Epidermal melanocyte (primary cell): Measurements from ENCODE around the gene GPR150.

Source experiments
- DNase-seq: peaks from one replicate; pipeline ENCODE4 v3.0.0; 2011; ENCODE audit warnings: low spot score; ENCODE audit not compliant: insufficient read length

Gene GPR150

DNA sequence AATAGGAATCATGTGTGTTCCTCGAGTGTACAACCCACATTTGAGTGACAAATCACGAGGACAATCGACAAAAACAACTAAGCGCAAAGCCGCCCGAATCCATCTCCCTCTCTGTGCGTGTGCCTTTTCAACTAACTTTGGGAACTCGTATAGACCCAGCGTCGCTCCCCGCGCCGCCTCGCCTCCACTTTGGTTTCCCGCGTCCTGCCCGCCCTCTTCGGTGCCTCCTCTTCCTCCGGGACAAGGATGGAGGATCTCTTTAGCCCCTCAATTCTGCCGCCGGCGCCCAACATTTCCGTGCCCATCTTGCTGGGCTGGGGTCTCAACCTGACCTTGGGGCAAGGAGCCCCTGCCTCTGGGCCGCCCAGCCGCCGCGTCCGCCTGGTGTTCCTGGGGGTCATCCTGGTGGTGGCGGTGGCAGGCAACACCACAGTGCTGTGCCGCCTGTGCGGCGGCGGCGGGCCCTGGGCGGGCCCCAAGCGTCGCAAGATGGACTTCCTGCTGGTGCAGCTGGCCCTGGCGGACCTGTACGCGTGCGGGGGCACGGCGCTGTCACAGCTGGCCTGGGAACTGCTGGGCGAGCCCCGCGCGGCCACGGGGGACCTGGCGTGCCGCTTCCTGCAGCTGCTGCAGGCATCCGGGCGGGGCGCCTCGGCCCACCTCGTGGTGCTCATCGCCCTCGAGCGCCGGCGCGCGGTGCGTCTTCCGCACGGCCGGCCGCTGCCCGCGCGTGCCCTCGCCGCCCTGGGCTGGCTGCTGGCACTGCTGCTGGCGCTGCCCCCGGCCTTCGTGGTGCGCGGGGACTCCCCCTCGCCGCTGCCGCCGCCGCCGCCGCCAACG is at the start of gene GPR150:
Gene GPR150 (plus strand): TSS at position 58 of the 840 bp plus-strand sequence. CDS start 189 bp downstream, at position 247.
- no peak for DNase-seq

DNA sequence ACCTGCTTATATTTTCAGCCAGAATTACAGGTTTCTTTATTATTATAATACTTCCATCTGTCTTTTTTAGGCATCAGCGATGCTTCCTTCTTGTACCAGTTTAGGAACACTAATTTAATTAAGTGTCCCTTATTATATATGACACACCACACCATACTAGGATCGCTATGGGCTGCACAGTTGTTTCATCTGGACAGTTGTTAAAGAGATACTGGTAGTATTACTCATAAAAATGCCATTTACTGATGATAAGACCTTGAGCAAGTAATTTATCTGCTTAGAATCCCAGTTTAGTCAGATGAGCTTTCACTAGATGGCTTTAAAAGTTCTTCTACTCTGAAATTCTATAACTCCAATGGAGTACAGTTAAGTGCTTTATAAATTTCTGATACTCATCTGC is 47.9 kb upstream of the GPR150 start:
- no peak for DNase-seq

DNA sequence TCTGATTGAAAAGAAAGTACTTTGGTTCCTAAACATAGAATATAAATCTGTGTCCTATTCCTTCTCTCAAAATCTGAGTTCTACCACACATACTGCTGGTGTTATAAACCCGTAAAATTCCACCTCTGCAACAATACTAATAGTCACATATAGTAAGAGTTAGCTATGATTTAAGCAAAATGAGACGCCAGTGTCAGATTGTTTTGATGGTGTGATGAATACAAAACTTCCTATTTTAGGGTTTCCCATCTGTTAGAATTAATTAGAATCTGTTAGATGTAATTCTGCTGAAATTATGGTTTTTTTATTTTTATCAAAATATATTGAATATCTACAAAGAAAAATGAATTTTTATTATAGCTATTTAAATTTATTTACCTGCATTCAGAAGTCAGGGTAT is 38.3 kb upstream of the GPR150 start:
- DNase-seq: no peak

DNA sequence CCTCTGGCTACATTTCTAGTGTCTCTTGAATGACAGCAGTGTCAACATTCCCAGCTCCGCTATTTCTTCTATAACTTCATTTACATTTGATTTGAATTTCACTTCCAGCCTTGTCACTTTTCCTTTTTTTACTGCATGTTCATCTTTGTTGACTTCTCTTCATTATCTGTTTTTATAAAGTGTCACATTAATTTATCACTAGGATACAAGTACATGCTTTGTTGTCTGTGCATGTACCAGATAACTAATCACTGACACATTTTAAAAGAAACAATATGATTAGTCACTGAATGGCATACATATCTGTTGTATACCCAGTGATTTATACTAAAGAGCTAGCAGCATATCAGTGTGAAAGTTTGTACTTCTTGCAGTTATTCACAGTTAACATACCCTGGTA is 35.9 kb upstream of the GPR150 start:
- no peak for DNase-seq

GRCh38 chr5:95590880-95591279 is 29.0 kb upstream of the GPR150 start:
- no peak for DNase-seq

GRCh38 chr5:95591490-95591901 is 28.4 kb upstream of the GPR150 start:
- DNase-seq: no peak

DNA sequence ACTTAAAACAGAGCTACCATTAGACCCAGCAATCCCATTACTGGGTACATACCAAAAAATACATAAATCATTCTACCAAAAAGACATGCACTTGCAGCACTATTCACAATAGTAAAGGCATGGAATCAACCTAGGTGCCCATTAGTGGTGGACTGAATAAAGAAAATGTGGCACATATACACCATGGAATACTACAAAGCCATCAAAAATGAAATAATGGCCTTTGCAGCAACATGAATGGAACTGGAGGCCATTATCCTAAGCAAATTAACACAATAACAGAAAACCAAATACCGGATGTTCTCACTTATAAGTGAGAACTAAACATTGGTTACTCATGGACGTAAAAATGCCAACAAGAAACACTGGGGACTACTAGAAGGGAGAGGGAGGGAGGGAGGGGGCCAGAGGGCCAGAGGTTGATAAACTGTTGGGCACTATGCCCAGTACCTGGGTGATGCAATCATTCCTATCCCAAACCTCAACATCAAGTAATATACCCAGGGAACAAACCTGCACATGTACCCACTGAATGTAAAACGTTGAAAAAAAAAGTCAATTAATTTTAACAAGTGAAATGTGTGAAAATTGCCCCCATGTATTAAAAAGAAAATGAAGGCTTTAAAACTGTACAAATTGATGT is 24.5 kb upstream of the GPR150 start:
- no peak for DNase-seq

DNA sequence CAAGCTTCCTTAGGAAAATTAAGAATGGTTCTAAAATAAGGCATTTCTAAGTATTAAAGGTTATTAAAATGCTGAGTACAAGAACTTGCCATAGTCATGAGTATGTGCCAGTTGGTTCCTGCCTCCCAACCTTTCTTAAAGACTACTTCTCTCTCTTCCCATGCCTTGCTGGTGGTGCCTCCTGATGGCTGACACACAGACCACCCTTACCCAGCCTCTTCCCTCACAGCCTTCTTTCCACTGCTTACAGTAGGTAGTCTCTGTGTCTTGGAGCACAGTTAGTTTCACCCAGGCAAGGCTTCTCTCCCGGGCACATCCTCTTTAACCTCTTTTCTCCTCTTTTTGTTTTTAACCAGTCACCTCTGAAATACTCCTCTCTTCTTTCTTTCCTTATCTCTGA is 20.6 kb upstream of the GPR150 start:
- no peak for DNase-seq

DNA sequence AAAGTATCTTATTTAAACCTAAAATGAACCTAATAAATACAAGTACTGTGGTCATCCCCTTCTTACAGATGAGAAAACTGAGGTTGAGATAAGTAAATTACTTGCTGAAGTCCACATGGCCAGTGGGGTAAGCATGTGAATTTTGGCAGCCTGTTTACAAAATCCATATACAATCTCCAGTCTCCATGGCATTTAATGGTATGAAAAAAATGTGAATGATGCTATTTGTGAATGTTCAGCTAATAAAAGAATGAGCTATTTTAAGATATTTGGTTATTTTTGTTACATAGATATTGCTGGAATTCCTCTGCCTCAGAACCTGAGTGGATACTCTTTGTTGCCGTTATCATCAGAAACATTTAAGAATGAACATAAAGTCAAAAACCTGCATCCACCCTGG is 19.3 kb upstream of the GPR150 start:
- DNase-seq: no peak

GRCh38 chr5:95605786-95606185 is 14.1 kb upstream of the GPR150 start:
- no peak for DNase-seq

DNA sequence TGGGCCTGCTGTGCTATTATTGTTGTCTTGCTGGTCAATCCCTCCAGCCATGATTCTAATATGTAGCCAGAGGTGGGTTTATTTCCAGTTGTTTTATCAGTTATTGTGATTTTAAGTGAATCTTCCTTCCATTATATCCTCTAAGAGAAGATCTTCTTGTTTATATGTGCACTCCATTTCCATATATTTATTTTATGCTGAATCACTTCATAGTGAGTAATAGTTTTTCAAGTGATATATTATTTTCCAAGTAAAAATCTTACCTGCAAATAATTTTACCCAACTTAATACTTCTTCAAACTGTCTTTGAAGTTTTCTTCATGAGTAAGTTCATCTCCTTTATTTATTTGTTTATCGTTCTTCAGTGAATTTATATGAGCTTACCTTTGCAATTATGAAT is 13.5 kb upstream of the GPR150 start:
- no peak for DNase-seq

DNA sequence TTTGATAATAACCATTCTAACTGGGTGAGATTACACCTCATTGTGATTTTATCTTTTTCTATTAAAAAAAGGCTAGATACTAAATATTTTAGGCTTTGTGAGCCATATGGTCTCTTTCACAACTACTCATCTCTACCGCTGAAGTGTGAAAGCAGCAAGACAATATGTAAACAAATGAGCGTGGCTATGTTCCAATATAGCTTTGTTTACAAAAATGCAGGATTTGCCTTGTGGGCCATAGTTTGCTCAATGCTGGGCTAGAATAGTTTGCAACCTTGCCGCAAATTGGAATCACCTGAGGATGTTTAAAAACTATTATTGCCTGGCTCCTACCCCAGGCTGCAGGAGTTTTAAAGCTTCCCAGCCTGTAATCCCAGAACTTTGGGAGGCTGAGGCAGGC is 10.2 kb upstream of the GPR150 start:
- no peak for DNase-seq

DNA sequence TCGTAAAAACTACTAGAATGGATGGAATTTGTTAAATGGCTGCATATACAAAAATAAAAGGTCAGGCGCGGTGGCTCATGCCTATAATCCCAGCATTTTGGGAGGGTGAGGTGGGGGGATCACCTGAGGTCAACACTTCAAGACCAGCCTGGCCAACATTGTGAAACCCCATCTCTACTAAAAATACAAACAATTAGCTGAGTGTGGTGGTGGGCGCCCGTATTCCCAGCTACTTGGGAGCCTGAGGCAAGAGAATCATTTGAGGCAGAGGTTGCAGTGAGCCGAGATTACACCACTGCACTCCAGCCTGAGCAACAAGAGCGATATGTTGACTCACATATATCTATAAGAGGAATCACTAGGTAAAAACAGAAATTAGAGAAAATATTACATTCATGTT is 9.3 kb upstream of the GPR150 start:
- DNase-seq: no peak

DNA sequence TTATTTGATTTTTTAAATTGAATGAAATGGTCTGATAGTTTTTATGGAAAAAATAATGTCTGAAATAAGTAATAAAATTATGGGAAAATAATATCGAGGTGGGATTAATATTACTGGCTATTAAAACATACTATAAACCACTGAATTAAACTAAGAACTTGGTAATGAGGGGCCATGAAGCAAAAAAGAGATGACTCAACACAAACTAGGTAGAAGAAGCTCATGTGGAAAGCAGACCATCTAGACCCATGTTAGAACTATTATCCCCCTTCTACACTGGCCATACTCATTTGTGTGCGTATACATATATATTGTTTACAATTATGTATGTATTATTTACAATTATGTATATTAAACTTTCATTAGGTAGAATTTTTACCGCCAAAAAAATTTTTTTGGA is 8.5 kb upstream of the GPR150 start:
- DNase-seq: no peak

DNA sequence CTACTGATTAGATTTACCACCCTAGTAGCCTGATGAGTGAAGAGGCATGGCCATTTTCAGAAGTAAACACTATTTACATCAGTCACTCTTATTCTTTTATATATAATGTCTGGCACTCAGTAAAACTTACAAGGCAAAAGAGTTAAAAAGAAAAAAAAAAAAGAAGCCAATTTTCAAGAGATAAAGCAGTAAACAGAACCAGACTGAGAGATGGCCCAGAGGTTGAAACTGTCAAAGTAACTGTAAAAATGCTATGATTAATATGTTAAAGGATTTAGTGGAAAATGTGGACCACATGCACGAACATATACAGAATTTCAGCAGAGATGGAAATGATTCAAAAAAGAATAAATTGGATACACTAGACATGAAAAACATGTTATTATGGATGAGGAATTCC is 6.4 kb upstream of the GPR150 start:
- DNase-seq: no peak

DNA sequence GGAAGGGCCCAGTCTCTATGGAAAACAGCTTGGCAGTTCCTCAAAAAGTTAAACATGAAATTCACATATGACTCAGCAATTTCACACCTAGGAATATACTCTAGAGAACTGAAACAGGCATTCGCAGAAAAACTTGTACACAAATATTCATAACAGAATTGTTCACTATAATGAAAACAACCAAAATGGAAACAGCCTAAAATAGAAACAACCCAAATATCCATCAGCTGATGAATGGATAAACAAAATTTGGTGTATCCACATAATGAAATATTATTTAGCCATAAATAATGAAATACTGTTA is 4.8 kb upstream of the GPR150 start:
- DNase-seq: no peak

DNA sequence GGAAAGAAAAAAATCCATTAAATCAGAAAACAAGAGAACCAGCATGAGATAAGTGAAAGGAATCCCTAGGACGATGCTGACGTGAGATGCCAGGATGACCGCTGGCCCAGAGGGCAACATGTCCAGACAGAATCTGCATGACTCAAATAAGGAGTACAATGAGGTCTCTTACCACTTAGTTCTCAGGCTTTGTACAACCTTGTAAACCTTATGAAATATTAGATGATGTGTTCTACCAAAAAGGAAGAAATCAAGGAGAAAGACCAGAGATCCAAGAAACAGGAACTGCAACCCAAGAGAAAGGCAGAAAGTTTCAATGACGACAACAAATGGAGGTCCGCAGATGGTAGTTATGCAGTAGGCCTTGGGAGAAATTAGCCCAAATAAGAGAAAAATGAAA is 2.8 kb upstream of the GPR150 start:
- DNase-seq: no peak

- no peak for DNase-seq
Measured at GRCh38 chr5:95619096-95619495, 791 bp upstream of the GPR150 start.

DNA sequence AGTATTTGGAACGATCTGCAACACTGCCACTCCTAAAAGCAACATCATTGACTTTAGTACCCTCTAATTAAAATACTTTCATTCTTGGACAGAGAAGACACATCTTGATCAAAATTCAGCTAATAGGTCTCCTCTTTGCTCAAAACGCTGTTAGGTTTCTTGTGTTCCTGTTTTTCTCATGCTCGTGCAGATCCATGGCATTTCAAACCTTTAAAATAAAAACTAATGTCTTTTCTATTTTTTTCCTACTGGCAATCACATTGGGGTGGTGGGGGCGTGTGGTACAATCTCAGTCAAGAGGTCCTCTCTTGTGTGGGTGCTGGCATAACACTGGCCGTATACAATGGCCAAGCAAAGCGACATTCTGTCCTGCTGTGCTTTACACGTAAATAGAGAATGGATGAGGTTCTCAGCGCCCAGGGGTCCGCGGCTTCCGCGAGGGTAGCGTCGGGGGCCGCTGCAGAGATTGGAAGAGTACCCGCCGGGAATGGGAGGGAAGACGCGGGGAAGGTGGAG is 315 bp upstream of the GPR150 start:
- DNase-seq: no peak

DNA sequence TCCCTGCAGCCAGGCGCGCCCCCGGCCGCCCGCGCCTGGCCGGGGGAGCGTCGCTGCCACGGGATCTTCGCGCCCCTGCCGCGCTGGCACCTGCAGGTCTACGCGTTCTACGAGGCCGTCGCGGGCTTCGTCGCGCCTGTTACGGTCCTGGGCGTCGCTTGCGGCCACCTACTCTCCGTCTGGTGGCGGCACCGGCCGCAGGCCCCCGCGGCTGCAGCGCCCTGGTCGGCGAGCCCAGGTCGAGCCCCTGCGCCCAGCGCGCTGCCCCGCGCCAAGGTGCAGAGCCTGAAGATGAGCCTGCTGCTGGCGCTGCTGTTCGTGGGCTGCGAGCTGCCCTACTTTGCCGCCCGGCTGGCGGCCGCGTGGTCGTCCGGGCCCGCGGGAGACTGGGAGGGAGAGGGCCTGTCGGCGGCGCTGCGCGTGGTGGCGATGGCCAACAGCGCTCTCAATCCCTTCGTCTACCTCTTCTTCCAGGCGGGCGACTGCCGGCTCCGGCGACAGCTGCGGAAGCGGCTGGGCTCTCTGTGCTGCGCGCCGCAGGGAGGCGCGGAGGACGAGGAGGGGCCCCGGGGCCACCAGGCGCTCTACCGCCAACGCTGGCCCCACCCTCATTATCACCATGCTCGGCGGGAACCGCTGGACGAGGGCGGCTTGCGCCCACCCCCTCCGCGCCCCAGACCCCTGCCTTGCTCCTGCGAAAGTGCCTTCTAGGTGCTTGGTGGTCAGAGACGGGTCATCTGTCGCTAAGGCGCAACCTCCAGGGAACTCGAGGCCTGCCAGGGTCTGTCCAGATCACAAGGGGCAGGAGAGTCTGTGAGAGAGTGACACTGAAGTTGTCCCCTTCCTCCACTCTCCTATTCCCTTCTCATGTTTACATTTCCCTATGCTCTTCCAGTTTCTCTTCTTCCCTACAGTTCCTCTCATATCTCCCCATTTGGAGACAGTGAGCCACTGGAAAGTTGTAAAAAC is 1.3 kb downstream of the GPR150 start:
- no peak for DNase-seq

GRCh38 chr5:95621839-95622629 is 2.1 kb downstream of the GPR150 start:
- DNase-seq: no peak
